Activated T-cell treated with anti-CD3 and anti-CD28 coated beads, Interleukin-2, amount 50 U/mL, for 48 hours (primary cell): ENCODE data around the gene ACO2.
"Not testable (repeated sequence)": the region's sequence is repeated elsewhere in the genome, so short reads cannot be mapped to it uniquely, and the experiment has no call there.

Experiments
- DNase-seq, 2 experiments: peaks; one replicate each; pipeline ENCODE4 v3.0.0-alpha.2; 2020

ACO2 gene

DNA sequence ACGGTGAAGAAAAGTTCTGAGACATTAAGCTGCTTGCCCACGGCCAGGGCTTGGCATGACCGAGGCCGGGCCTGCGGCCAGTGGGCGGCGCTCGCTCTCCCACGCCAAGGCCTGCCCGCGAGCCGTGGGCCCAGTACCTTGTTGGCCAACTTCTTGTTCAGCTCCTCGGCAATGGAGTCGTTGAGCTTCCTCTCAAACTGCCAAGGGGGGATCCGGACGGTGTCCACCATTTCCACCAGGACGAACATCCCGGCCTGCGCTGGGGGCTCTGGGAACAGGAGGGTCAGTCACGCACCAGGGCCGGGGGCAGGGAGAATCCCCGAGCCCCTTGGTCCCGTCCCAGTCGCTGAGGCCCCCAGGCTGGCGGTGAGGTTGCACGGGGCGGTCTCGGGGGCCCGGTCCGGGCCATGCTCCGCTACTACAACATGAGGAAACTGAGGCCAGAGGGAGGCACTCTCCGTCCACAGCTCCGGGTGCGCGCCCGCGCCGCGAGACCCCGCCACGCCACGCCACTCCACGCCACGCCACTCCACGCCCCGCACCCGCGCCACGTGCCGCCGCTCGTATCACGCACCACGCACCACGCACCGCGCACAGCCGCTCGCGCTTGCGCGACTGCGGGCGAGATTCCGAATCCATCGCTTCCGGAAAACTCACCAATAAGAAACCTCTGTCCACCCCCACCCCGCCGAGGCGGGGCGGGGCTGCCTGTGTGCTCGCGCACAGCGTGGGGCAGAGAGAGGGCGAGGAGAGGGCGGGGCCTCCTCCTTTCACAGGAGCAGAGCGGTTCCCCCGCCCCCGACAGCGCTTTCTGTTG, 75.1 kb downstream of the ACO2 start, which contains the start of gene POLR3H:
Gene POLR3H (minus strand): TSS at position 617 of the 817 bp plus-strand sequence. CDS start 369 bp downstream, at position 248.
- DNase-seq: peak; percentile 98 to 99

GRCh38 chr22:41544671-41545476, 76.0 kb downstream of the ACO2 start:
- DNase-seq: no peak

GRCh38 chr22:41548830-41549211, 79.9 kb downstream of the ACO2 start:
- no peak for DNase-seq

DNA sequence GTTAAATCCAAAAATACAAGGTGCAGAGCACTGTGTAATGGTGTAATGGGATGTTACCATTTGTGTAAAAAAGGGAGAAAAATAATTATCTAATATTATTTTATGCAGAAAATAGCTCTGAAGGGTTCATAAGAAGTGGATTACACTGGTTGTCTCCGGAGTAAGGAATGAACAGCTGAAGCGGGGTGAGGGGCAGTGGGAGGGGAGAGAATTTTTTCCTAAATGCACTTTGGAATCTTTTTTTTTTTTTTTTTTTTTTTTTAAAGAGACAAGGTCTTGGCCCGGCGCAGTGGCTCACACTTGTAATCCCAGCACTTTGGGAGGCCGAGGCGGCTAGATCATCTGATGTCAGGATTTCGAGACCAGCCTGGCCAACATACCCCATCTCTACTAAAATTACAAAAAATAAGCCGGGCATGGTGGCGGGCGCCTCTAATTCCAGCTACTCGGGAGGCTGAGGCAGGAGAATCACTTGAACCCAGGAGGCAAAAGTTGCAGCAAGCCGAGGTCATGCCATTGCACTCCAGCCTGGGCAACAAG, 82.1 kb downstream of the ACO2 start:
- no peak for DNase-seq

GRCh38 chr22:41551877-41552582, 83.1 kb downstream of the ACO2 start:
- DNase-seq: no peak

- no peak for DNase-seq
These were observed 86.5 kb downstream of the ACO2 start for GRCh38 chr22:41555325-41555982.

- DNase-seq: no peak
These were observed 87.6 kb downstream of the ACO2 start for GRCh38 chr22:41556561-41556960.

DNA sequence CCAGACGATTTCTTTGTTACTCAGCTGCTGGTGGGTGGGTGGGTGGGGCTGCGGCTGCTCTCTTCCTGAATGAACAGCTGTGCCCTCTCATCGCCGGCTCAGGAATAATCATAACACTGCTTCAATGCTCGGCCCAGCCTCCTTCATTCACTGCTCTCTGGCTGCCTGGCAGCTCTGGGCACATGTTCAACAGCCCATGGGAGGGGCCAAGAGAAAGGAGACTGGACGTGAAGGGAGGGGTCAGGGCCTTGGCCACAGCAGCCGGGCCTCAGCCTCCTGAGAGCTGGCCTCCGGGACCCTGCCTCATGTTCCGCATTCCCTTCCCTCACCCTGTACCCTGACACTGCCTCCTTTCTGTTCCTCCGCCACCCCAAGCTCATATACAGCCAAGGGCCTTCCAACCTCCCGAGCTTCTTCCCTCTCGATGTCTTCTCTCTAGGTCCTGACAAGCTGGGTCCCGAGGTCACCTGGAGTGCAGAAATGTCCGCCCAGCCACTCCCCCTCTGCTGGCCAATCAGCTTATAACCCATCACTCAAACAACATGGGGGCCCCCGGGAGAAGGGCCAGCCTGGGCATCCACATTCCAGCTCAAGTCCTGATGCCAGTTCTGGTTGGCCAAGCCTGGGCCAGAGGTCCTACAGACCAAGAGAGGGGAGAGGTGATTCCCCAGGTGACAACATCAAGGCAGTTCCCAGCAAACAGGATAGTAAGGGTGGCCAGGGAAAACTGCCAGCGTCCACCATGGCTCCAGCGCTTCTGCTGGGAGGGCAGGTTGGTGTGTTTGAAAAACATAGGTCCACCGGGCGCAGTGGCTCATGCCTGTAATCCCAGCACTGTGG, 88.7 kb downstream of the ACO2 start:
- peak in 1 of 2 experiments; percentile 35 for DNase-seq

DNA sequence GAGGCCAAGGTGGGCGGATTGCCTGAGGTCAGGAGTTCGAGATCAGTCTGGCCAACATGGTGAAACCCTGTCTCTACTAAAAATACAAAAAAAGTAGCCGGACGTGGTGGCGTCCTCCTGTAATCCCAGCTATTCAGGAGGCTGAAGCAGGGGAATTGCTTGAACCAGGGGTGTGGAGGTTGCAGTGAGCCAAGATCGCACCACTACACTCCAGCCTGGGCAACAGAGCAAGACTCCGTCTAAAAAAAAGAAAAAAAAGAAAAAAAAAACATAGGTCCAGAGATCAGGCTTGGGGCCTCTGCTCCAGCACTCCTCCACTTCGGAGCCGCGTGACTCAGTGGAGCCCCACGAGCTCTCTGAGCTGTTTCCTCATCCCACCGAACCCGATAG, 89.3 kb downstream of the ACO2 start:
- not testable (repeated sequence) for DNase-seq

DNA sequence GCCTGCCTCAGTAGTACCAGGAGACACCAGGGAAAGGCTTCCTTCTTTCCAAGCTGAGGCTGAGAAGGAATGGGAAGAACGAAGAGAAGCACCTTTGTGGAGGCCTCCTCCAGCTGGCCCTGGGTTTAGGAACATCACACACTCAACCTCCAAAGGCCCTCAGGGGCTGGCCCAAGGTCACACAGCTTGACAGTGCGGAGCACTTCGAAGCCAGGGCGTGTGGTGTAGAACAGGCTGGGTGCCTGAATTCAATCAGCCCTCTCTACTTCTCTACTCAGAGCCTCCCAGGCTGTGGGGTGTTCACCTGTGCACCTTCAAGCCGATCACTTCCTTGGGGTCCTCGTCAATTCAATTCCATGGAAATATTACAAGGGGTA, 91.2 kb downstream of the ACO2 start:
- no peak for DNase-seq

DNA sequence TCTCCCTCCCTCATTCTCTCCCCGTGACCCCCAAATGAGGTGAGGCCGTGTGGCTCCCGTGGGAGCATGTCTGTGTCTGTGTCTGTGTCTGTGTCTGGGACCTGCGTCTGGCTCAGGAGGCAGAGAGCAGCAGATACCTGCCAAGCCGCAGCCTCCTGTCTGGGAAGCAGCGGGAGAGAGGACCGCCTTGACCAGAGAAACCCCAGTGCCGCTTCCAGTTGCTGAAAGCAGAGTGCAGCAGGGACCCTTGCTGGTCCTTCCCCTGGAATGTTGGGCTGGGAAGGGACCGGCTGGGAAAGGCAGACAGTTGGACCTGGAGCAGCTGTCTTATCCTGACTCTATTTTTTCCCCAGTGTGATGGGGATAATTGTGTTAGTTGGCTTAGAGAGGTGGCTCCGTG, 92.4 kb downstream of the ACO2 start:
- DNase-seq: no peak

DNA sequence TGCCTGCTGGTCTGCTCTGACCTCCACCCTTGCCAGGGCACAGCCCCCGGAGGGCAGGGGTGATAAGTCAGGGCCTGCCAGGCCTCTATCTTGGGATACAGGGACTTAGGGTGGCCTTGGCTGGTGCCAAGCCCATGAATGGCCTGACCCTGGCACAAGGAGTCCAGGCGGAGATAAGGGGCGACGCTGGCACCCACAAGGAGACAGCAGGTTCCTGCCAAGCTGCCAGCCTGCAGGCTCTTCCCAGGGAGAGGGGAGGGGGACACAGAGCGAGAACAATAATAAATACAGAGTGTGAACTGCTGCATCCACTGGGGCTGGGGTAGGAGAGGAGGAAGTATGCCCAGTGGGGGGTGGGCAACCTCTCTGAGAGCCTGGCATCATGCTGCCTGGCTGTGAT, 92.9 kb downstream of the ACO2 start:
- no peak for DNase-seq

GRCh38 chr22:41562461-41562860, 93.5 kb downstream of the ACO2 start:
- no peak for DNase-seq

- DNase-seq: no peak
These were observed 94.3 kb downstream of the ACO2 start for GRCh38 chr22:41563051-41563711.

DNA sequence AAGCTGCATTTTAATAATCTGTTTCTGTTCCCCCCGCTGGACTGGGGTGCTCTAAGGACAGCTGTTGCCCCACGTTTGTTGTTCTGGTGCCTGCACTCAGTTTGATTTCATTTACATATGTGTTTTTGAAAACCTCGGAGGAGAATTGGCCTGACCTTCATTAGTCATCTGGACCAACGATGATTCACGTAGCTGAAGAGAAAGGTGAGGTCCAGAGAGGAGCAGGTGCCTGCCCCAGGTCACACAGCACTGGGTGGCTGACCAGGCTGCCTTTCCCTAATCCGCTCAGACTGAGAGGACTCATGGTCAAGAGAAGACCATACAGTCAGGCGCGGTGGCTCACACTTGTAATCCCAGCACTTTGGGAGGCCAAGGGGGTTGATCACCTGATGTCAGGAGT, 95.6 kb downstream of the ACO2 start:
- DNase-seq: no peak

DNA sequence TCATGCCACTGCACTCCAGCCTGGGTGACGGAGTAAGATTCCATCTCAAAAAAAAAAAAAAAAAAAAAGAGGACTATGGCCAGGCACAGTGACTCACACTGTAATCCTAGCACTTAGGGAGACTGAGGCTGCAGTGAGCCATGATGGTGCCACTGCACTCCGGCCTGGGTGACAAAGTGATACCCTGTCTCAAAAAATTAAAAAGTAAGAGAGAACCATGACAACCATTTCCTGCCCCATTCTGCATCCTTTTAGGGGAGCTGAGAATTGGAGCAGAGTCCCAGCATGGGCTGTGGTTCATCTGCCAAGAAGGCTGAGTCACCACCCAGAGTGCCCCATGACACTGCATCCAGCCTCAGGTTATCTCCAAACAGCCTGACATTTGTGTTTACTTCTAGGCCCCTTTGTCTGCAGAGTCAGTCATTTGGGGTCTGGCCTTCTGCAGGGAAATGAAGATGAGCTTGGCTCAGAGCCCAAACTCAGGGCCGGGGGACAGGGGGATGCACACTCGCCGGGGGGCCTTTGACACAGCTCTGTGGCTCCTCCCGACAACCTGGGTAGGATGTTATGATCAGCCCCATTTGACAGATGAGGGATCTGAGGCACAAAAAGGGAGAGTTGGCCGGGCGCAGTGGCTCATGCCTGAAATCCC, 96.6 kb downstream of the ACO2 start:
- peak; percentile 39 to 55 for DNase-seq

GRCh38 chr22:41567512-41567768, 98.5 kb downstream of the ACO2 start:
- no peak for DNase-seq

- DNase-seq: no peak
These were observed 99.9 kb downstream of the ACO2 start for GRCh38 chr22:41568811-41569210.

DNA sequence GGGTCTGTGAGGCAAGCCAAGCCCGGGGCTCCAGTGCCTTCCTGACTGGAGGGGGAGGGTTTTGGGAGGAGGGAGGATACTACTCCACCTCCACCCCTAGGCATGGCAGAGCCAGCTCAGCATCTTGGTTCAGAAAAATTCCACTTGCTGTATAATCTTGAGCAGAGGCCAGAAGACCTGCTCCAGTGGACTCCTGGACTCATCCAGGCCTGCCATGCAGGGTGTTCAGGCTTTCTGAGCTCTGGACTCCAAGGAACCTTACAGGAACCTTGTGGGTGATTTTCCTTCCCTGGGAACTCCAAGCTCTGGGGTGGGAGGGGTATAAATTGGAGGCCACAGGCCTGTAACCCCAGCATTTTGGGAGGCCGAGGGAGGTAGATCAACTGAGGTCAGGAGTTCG, 101.3 kb downstream of the ACO2 start:
- no peak for DNase-seq

DNA sequence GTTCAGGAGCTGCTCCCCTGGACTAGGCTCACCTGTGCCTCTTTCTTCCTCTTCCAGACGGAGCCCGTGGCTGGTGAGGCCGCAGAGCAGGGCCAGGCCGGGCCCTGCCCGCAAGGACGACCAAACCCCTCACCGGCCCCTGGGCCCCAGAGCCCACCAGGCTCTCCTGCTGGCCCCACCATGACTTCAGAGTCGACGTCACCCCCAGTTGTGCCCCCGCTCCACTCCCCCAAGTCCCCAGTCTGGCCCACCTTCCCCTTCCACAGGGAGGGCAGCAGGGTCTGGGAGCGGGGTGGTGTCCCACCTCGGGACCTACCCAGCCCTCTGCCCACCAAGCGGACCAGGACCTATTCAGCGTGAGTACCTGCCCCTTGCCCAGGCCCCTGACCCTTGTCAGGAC, 102.9 kb downstream of the ACO2 start:
- no peak for DNase-seq

DNA sequence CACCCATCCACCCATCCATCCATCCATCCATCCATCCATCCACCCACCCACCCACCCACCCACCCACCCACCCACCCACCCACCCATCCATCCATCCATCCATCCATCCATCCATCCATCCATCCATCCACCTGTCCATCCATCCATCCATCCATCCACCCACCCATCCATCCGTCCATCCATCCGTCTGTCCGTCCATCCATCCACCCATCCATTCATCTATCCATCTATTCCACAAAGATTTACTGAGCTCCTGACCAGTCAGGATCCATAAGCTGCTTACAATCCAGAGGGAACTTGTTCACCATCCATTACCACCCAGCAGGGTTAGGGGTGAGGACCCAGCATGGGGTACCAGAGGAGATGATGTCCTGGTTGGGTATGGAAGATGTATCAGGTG, 103.4 kb downstream of the ACO2 start:
- not testable (repeated sequence) for DNase-seq
